Activated CD4-positive, alpha-beta T cell treated with anti-CD3 and anti-CD28 coated beads for 36 hours (primary cell): Measurements from ENCODE around the gene FAM78A. TPM values are rescaled to one million over a fixed set of nuclear protein-coding genes. Genes with fewer than 3 reads are reported as not detected.

Experiments
- ATAC-seq: fragments of 200-7000 bp; cut with Tn5 transposase; one replicate; pipeline ENCODE4 v1.10.0; 2021; ENCODE audit warnings: mild to moderate bottlenecking, moderate library complexity
- CTCF ChIA-PET: fragments of 350-600 bp; sonication (Branson Sonifier 250); formaldehyde crosslinking; loops from one replicate; lab custom pipeline; 2021; ENCODE audit warnings: antibody characterized with exemption; lab: Charles Lee
- POLR2A ChIA-PET: fragments of 350-600 bp; sonication (Branson Sonifier 250); formaldehyde crosslinking; loops from one replicate; lab custom pipeline; 2021; ENCODE audit warnings: antibody characterized with exemption, inconsistent platforms; lab: Charles Lee
- DNase-seq: peaks from one replicate; pipeline ENCODE4 v3.0.0-alpha.2; 2020
- H3K27ac Mint-ChIP-seq: one replicate; pipeline ENCODE4 v1.8.0; 2021; ENCODE audit warnings: mixed read lengths
- H3K27me3 Mint-ChIP-seq: one replicate; pipeline ENCODE4 v1.8.0; 2021; ENCODE audit warnings: mixed read lengths
- H3K36me3 Mint-ChIP-seq: one replicate; pipeline ENCODE4 v1.8.0; 2021; ENCODE audit warnings: low read depth, mixed read lengths
- H3K4me1 Mint-ChIP-seq: one replicate; pipeline ENCODE4 v1.8.0; 2021; ENCODE audit warnings: mixed read lengths
- H3K4me3 Mint-ChIP-seq: one replicate; pipeline ENCODE4 v1.8.0; 2021; ENCODE audit warnings: mild to moderate bottlenecking, moderate library complexity, mixed read lengths
- H3K9me3 Mint-ChIP-seq: one replicate; pipeline ENCODE4 v1.8.0; 2021; ENCODE audit warnings: low read depth, mixed read lengths
- intact Hi-C, 2 experiments: fragments of 100-400 bp; cut with DNase I in 1 of 2; cut with micrococcal nuclease in 1 of 2; formaldehyde crosslinking; loops; one replicate each; pipeline versions ENCODE4 v1.14.2 to v1.15.1; 2022 to 2024; cut with DNase I, micrococcal nuclease
- total RNA-seq, 2 experiments: library from RNA; stranded (reverse); gene quantifications; one replicate each; pipeline ENCODE4 v1.2.3, GENCODE V29; 2021

FAM78A gene
- total RNA-seq, 2 experiments from 2014 or later = 36.6 to 52.3 TPM

DNA sequence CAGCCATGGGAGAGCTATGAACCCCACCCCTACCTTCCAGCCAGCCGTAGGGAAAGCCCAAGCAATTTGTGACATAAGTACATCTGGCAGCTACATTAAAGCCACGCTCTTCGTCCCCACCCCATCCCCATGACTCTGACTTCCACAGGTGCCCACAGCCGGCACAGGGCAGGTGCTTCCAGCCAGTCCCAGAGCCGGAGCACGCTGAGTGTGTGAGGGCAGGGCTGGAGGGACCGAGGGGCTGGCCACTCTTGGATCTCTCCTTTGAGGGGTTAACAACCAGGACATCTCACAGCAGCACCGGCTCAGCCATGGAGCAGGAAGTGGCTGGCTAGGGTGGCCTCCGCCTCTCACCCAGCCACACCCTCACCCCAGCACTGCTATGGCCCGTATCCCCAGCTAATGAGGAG, 2.4 kb upstream of the FAM78A start:
- intact Hi-C loops = loop anchor here (1.0 to 10.0 kb wide), 5 partner anchors 22 to 564 kb away; no protein-coding TSS in a partner anchor
- POLR2A ChIA-PET = no interaction called here
- DNase-seq = peak; percentile 47
- Mint-ChIP-seq H3K36me3 (peaks cover 22% of the 10 kb centered on the region), H3K9me3 (no peaks in the 10 kb centered on the region), H3K4me3 (no peak overlapping the region), H3K27ac (peak overlapping the region; percentile 71), H3K27me3 (peaks cover 7% of the 10 kb centered on the region), H3K4me1 (peaks cover 22% of the 10 kb centered on the region)
- CTCF ChIA-PET = interaction anchor here (0.6 to 1.7 kb wide), 4 partner anchors 9 to 499 kb away, joined by 3 to 7 read pairs (median 4); no protein-coding TSS in a partner anchor
- ATAC-seq = no peak

DNA sequence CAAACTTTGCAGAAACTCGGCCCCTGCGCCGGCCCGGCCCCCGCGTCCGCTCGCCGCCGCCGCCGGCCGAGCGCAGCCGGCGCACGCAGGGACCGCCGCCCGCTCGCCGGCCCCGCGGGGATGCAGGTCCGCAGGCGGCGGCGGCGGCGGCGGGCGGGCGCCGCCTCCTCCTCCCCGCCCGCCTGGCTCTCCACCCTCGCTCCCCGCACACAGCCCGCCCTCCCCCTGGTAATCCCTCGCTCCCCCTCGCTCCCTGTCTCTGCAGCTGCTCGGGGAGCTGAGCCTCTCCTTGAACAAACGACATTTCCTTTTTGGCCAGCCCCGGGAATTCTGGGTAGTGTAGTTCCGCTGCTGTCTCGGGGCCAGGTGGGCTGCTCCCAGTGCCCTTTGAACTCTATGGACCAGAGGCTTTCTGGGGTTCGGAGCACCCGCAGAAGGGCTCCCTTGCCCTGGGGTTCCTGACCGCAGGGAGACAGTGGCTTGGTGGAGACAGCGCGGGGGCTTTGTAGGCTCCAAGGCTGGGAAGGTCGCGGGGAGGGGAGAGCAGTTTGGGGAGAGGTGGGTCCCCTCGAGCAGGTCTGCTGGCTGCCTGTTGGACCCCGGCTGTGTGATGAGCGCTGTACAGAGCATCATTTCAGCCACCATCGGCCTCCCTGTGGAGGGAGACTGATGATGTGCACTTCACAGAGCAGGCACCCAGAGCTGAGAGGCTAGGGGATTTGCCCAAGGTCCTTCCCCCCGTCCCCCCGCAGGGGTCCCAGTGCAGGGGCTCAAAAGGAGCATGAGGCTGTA, 1.8 kb upstream of the FAM78A start:
- Mint-ChIP-seq H3K4me3 (peak overlapping the region; percentile 75), H3K9me3 (no peaks in the 10 kb centered on the region), H3K36me3 (peaks cover 28% of the 10 kb centered on the region), H3K27ac (peak overlapping the region; percentile 71), H3K27me3 (peaks cover 7% of the 10 kb centered on the region), H3K4me1 (peaks cover 22% of the 10 kb centered on the region)
- ChIA-PET CTCF (interaction anchor here (0.6 to 1.7 kb wide), 5 partner anchors 8 to 500 kb away, joined by 3 to 7 read pairs (median 3); partner anchors contain the start of gene POMT1), POLR2A (interaction anchor here (0.7 kb wide), 1 partner anchor 101 kb away, joined by 3 read pairs; no protein-coding TSS in a partner anchor)
- DNase-seq = peak; percentile 88
- ATAC-seq = peak; percentile 55
- intact Hi-C loops = loop anchor here (1.0 to 10.0 kb wide), 7 partner anchors 22 to 563 kb away; partner anchors contain the start of gene NUP214 (in 1 of the 2)

DNA sequence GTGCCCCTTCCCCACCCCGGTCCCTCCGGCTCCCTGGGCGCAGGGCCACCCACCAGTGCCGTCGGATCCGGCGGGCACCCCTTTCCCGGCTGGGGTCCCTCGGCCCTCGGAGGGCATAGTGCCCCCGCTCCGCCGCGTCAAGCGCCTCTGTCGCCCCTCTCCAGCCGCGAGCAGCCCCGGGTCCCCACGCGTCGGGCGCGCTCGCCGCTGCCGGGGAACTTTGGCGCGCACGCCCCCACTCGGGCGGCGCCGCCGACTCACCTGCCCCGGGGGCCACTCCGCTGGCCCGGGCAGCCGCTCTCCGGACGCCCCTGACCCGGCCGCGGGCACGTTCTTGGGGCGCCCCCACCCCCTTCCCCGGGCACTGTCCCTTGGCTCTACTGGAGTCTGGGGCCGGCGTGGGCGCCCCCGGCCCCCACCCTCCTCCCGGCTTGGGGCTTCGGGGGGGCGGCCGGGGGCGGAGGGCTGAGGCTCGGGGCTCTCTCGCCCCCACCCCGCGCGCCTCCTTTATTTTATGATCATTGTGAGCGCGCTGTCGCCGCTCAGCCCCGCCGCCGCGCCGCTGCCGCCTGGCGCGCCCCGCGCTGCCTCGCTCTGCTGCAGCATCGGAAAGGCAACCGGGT, 1.1 kb upstream of the FAM78A start:
- Mint-ChIP-seq H3K4me1 (peaks cover 24% of the 10 kb centered on the region), H3K9me3 (no peaks in the 10 kb centered on the region), H3K36me3 (peaks cover 32% of the 10 kb centered on the region), H3K27ac (no peak overlapping the region), H3K4me3 (peak overlapping the region; percentile 90), H3K27me3 (peaks cover 7% of the 10 kb centered on the region)
- ChIA-PET POLR2A (interaction anchor here (0.7 kb wide), 1 partner anchor 100 kb away, joined by 3 read pairs; no protein-coding TSS in a partner anchor), CTCF (interaction anchor here (0.6 to 1.3 kb wide), 4 partner anchors 17 to 225 kb away, joined by 3 to 4 read pairs (median 3); partner anchors contain the start of gene POMT1)
- intact Hi-C loops = loop anchor here in 1 of 2 experiments (1.0 to 10.0 kb wide), 4 partner anchors 96 to 563 kb away; partner anchors contain the start of gene NUP214
- DNase-seq = peak; percentile 58
- no peak for ATAC-seq

DNA sequence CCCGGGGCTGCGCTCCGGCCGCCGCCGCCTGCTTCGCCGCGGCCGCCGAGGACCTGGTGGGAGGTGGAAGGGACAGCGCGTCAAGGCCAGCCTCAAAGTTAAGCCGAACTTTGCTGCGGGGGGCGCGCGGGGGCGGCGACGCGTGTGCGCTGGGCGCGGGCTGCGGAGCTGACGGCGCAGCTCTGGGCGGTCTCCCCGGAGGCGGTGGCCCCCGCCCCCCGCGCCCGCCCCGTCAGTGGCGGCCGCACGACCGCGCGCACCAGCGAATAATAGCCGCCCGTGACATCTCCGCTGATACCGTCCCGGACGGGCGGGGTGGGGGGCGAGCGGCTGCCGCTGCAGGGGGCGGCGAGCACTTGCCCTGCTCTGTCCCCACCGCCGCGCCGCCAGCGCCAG, 579 bp upstream of the FAM78A start:
- ATAC-seq (peak; percentile 13), DNase-seq (peak; percentile 66)
- intact Hi-C loops = loop anchor here in 1 of 2 experiments (1.0 to 10.0 kb wide), 4 partner anchors 96 to 562 kb away; partner anchors contain the start of gene NUP214
- H3K27me3 Mint-ChIP-seq = peaks cover 2% of the 10 kb centered on the region
- no peaks in the 10 kb centered on the region for H3K9me3 Mint-ChIP-seq
- peaks cover 36% of the 10 kb centered on the region for H3K36me3 Mint-ChIP-seq
- H3K4me3 Mint-ChIP-seq = peak overlapping the region; percentile 90
- POLR2A ChIA-PET = no interaction called here
- H3K4me1 Mint-ChIP-seq = peaks cover 24% of the 10 kb centered on the region
- no peak overlapping the region for H3K27ac Mint-ChIP-seq
- CTCF ChIA-PET = interaction anchor here (0.6 to 1.3 kb wide), 3 partner anchors 17 to 128 kb away, joined by 3 to 4 read pairs (median 3); no protein-coding TSS in a partner anchor

DNA sequence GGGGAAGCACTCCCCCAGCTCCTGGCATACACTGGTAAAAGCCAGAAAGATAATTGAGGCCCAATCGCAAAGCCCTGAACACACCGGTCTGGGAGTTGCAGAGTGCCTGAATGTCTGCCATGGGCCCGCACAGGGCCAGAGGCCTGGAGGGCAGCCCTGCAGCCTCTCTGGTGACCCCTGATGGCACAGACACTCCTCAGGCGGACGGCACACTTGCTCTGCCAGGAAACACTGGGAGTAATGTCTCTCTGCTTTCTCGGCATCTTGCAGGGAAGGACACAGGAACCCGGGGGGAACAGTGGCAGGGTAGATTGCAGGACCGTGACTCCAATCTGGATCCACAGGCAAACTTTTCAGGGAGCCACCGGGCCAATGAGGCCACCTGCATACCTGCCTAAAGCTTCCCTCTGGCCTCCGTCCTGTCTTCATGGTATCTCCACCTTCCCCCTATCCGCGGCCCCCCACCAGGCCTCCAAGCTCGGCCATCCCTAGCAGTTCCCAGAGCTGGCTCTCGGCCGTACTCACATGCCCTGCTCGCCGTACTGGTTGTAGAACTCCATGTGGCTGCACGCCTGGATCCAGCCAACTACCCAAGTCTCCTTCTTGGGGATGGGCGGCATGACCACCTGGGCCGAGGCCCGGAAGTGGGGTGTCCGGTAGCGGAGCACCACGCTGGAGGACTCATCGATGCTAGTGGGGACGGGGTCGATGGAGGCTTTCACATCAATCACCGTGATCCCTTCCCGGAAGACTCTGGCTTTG, 797 bp downstream of the FAM78A start:
- peak; percentile 62 for DNase-seq
- ATAC-seq = peak; percentile 4
- H3K4me3 Mint-ChIP-seq = peak overlapping the region; percentile 90
- intact Hi-C loops = loop anchor here (1.0 to 10.0 kb wide), 5 partner anchors 23 to 561 kb away; no protein-coding TSS in a partner anchor
- ChIA-PET POLR2A (interaction anchor here (3.8 kb wide), 1 partner anchor 19 kb away, joined by 20 read pairs; no protein-coding TSS in a partner anchor), CTCF (interaction anchor here (0.6 to 2.2 kb wide), 4 partner anchors 19 to 98 kb away, joined by 3 to 8 read pairs (median 4); no protein-coding TSS in a partner anchor)
- no peaks in the 10 kb centered on the region for H3K27me3 Mint-ChIP-seq
- H3K27ac Mint-ChIP-seq = peak overlapping the region; percentile 100
- peaks cover 33% of the 10 kb centered on the region for H3K4me1 Mint-ChIP-seq
- no peaks in the 10 kb centered on the region for H3K9me3 Mint-ChIP-seq
- H3K36me3 Mint-ChIP-seq = peaks cover 39% of the 10 kb centered on the region

DNA sequence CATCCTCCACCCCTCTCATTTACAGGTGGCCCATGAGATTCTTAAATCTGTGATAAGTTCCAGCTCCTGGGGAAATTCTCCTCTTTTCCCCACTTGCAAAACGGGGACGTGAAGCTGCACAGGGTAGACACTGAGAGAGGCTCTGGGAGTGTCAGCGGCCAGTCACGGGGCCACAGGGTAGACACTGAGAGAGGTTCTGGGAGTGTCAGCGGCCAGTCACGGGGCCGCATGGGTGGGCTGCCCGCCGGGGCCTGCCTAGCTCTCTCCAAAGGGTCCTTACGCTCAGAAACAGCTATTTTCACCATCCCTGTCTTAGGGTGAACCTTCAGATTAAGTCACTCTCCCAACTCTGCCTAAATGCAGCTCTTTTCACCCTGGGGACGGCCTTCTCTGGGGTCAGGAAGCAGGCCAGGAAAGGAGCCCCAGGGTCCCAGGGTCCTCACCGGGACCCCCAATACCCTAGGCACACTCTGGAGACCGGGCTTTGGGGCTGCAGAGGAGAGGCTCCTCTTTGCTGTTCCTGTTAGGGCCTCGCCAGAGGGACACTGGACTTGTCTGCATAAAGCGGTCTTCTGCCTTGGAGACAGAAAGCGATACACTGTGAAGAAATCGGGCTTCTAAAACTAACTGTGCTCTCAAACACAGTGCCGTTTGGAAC, 1.5 kb downstream of the FAM78A start:
- intact Hi-C loops = loop anchor here (1.0 to 10.0 kb wide), 7 partner anchors 22 to 560 kb away; partner anchors contain the start of gene POMT1 (in 2 of the 2)
- H3K9me3 Mint-ChIP-seq = no peaks in the 10 kb centered on the region
- H3K27ac Mint-ChIP-seq = peak overlapping the region; percentile 100
- peaks cover 43% of the 10 kb centered on the region for H3K36me3 Mint-ChIP-seq
- ChIA-PET POLR2A (interaction anchor here (3.8 kb wide), 1 partner anchor 18 kb away, joined by 20 read pairs; no protein-coding TSS in a partner anchor), CTCF (interaction anchor here (0.6 to 2.4 kb wide), 9 partner anchors 11 to 189 kb away, joined by 3 to 8 read pairs (median 3); partner anchors contain the start of gene PLPP7)
- peaks cover 37% of the 10 kb centered on the region for H3K4me1 Mint-ChIP-seq
- H3K4me3 Mint-ChIP-seq = peak overlapping the region; percentile 90
- no peaks in the 10 kb centered on the region for H3K27me3 Mint-ChIP-seq
- peak; percentile 63 for DNase-seq
- ATAC-seq = peak; percentile 7

DNA sequence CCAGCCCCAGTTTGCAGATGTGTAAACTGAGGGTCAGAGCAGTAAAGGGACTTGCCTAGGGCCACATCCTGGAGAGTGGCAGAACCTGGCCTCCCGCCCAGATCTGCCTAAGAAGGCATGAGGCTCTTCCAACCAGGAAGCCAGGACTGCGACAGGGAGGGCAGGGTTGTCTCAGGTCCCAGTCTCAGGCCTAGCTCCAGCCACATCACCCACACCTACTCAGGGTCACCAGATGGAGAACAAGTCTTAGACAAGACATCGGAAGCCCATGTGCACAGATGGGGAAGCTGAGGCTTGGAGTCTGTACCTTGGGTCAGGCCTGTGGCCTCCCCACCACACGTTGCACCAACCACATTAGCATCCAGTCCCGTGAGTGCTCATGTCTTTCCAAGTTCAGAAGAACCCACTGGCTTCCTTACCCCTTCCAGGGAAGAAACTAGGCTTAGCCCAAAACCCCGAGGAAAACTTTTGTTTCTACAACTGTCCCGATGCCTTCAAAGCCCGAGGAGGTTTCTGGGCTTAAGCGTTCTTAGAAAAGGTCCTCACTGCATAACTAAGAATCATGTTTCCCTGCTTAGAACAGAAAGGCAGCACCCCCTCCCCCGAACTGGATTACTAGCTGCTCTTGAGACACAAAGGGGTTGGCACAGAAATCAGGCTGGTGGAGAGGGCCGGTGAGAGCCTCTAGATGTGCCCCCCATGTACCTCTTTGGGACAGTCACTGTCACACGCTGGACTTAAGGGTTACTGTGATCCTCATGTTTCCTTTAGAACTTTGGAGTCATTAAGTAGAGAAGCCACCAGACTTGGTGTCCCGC, 2.2 kb downstream of the FAM78A start:
- CTCF ChIA-PET = interaction anchor here (0.6 to 2.4 kb wide), 12 partner anchors 10 to 189 kb away, joined by 3 to 8 read pairs (median 3); partner anchors contain the start of gene PLPP7

DNA sequence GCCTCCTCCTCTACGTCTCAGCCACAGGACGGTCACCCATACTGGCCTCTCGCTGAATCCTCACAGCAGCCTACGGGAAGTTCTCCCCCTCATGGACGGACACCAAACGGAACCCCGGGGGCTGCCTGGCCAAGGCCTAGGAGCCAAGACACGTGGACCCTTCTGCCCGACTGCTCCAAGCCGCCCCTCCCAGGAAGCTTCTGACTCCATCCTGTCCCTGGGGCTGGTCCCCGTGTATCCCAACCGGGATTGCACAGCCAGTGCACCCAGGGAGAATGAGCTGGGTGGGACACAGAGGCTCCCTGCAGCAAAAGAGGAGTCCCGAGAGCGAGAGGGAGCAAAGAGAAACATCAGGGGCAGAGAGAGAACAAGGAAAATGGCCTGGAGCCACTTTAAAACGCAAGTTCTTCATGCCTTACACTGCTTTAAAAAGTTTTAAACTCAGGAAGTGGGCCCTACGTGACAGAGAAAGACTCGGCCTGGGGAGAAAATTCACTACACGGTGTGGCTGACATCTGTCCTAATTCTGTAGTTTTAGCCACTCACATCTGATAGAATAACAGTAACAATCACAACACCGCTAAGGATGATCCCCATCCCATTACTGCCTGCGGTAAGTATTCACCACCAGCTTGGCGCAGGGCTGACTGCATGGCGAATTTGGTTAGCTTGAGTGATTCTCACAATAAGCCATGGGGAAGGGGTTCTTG, 3.0 kb downstream of the FAM78A start:
- Mint-ChIP-seq H3K27ac (peak overlapping the region; percentile 100), H3K4me3 (peak overlapping the region; percentile 90), H3K9me3 (no peaks in the 10 kb centered on the region), H3K36me3 (peaks cover 43% of the 10 kb centered on the region), H3K27me3 (no peaks in the 10 kb centered on the region), H3K4me1 (peaks cover 36% of the 10 kb centered on the region)
- peak; percentile 51 for DNase-seq
- CTCF ChIA-PET = interaction anchor here (0.6 to 2.4 kb wide), 5 partner anchors 16 to 91 kb away, joined by 3 to 8 read pairs (median 4); partner anchors contain the start of gene PLPP7
- POLR2A ChIA-PET = interaction anchor here (0.7 to 3.8 kb wide), 2 partner anchors 17 to 138 kb away, joined by 4 to 20 read pairs; no protein-coding TSS in a partner anchor
- intact Hi-C loops = loop anchor here (5.0 to 10.0 kb wide), 3 partner anchors 229 to 558 kb away; partner anchors contain the start of gene POMT1 (in 2 of the 2)
- ATAC-seq = no peak

More for the DNA sequence above, 2.2 kb downstream of the FAM78A start:
- intact Hi-C loops = loop anchor here (2.0 to 10.0 kb wide), 5 partner anchors 21 to 559 kb away; partner anchors contain the start of gene POMT1 (in 2 of the 2)
- Mint-ChIP-seq H3K4me1 (peaks cover 42% of the 10 kb centered on the region), H3K36me3 (peaks cover 43% of the 10 kb centered on the region), H3K9me3 (no peaks in the 10 kb centered on the region), H3K27ac (peak overlapping the region; percentile 100), H3K27me3 (no peaks in the 10 kb centered on the region), H3K4me3 (peak overlapping the region; percentile 90)
- peak; percentile 56 for DNase-seq
- no peak for ATAC-seq
- POLR2A ChIA-PET = interaction anchor here (3.8 kb wide), 1 partner anchor 17 kb away, joined by 20 read pairs; no protein-coding TSS in a partner anchor
